ENCODE data around the gene LRP5. TPM values are rescaled to one million over a fixed set of nuclear protein-coding genes. Genes with fewer than 3 reads are reported as not detected.
"Not testable (repeated sequence)": the region's sequence is repeated elsewhere in the genome, so short reads cannot be mapped to it uniquely, and the experiment has no call there.

Gene LRP5
- total RNA-seq, 2 experiments from 2014 or later: 37.1 to 46.3 TPM

DNA sequence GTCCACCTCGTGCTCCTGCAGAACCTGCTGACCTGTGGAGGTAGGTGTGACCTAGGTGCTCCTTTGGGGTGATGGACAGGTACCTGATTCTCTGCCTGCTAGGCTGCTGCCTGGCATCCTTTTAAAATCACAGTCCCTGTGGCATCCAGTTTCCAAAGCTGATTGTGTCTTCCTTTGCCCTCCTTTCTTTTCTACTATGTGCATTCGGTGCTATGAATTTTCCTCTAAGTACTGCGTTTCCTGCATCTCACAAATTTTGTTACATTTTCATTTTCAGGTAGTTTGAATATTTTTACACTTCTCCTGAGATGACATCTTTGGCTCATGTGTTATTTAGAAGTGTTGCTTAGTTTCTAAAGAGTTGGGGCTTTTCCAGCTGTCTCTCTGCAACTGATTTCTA is 117.3 kb downstream of the LRP5 start:
- CTCF ChIA-PET: no interaction called here

DNA sequence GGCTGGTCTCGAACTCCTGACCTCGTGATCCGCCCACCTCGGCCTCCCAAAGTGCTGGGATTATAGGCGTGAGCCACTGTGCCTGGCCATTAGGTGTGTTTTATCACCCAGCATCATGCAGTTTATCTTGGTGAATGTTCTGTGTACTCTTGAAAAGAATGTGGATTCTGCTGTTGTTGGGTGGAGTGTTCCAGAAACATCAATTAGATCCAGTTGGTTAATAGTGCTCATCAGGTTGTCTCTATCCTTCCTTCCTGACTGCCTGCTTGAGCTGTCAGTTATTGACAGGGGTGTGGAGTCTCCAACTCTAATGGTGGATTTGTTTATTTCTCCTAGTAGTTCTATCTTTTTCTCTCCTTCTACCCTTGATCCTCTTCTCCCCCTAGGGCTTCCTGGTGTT is 118.0 kb downstream of the LRP5 start:
- Mint-ChIP-seq H3K27ac (no peak overlapping the region), H3K27me3 (ENCODE audit: low read depth) (no peaks in the 10 kb centered on the region), H3K36me3 (ENCODE audit: low read depth) (peaks cover 52% of the 10 kb centered on the region), H3K4me1 (ENCODE audit: low read depth) (no peaks in the 10 kb centered on the region), H3K9me3 (ENCODE audit: insufficient read depth) (peaks cover 5% of the 10 kb centered on the region), H3K4me3 (no peak overlapping the region)
- ATAC-seq: no peak
- POLR2A ChIA-PET: no interaction called here
- CTCF ChIA-PET: no interaction called here
- no peak for DNase-seq

More for the DNA sequence above, 117.3 kb downstream of the LRP5 start:
- no peaks in the 10 kb centered on the region for H3K27me3 Mint-ChIP-seq (ENCODE audit: low read depth)
- POLR2A ChIA-PET: no interaction called here
- H3K36me3 Mint-ChIP-seq (ENCODE audit: low read depth): peaks cover 57% of the 10 kb centered on the region
- DNase-seq: no peak
- H3K4me1 Mint-ChIP-seq (ENCODE audit: low read depth): no peaks in the 10 kb centered on the region
- no peak overlapping the region for H3K27ac Mint-ChIP-seq
- no peak overlapping the region for H3K4me3 Mint-ChIP-seq
- ATAC-seq: no peak
- peaks cover 5% of the 10 kb centered on the region for H3K9me3 Mint-ChIP-seq (ENCODE audit: insufficient read depth)

DNA sequence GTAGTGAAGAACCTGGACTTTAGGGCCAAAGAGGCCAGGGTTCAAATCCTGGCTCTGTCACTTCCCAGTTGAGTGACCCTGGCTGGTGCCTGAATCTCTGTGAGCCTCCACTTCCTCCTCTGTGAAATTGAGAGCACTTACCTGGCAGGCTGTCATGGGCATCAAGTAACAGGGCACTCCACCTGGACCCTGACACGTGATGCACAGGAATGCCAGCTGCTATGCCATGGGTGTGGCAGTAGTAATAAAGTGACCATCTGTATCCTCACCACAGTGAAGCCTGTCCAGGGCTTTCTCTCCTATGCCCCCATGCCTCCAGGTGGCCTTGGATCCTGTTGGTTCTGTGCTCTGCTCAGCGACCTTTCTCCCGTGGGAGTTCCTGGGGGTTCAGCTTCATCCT is 118.4 kb downstream of the LRP5 start:
- H3K4me3 Mint-ChIP-seq: no peak overlapping the region
- no peaks in the 10 kb centered on the region for H3K27me3 Mint-ChIP-seq (ENCODE audit: low read depth)
- peaks cover 5% of the 10 kb centered on the region for H3K9me3 Mint-ChIP-seq (ENCODE audit: insufficient read depth)
- peaks cover 49% of the 10 kb centered on the region for H3K36me3 Mint-ChIP-seq (ENCODE audit: low read depth)
- no peak for ATAC-seq
- CTCF ChIA-PET: no interaction called here
- POLR2A ChIA-PET: no interaction called here
- H3K4me1 Mint-ChIP-seq (ENCODE audit: low read depth): no peaks in the 10 kb centered on the region
- H3K27ac Mint-ChIP-seq: no peak overlapping the region
- no peak for DNase-seq

DNA sequence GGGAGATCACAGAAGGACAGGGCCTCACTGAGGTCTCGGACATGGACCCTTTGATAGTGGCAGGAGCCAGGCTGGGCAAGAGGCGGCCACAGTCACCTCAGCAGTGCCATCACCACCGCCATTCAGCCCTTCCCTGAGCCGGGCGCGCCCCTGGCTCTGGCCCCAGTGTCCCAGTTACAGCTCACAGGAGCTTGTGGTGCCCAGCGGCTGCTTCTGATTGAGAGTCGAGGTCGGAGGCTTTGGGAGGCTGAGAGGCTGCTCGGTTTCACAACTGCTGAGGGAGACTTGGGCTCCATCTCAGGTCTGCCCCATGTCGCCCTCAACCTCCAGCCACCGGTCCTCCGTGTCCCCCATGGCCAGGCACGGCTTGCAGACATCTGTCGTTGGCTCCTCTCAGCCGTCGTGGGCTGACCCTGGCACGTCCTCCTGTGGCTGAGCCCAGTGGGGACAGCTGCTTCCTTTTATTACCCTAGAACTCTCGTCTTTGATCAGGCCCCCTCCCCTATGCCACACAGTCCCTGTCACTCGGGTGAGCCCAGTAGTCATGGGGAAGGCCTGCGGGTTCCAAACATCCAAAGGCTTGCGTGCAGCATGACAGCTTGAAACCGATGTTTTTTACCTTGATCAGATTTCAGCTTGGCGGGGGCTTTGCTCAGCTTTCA is 119.7 kb downstream of the LRP5 start:
- peaks cover 5% of the 10 kb centered on the region for H3K9me3 Mint-ChIP-seq (ENCODE audit: insufficient read depth)
- no peaks in the 10 kb centered on the region for H3K27me3 Mint-ChIP-seq (ENCODE audit: low read depth)
- no peak for ATAC-seq
- no peak for DNase-seq
- CTCF ChIA-PET: no interaction called here
- H3K4me1 Mint-ChIP-seq (ENCODE audit: low read depth): peaks cover 5% of the 10 kb centered on the region
- no peak overlapping the region for H3K27ac Mint-ChIP-seq
- peaks cover 38% of the 10 kb centered on the region for H3K36me3 Mint-ChIP-seq (ENCODE audit: low read depth)
- H3K4me3 Mint-ChIP-seq: no peak overlapping the region
- POLR2A ChIA-PET: no interaction called here

DNA sequence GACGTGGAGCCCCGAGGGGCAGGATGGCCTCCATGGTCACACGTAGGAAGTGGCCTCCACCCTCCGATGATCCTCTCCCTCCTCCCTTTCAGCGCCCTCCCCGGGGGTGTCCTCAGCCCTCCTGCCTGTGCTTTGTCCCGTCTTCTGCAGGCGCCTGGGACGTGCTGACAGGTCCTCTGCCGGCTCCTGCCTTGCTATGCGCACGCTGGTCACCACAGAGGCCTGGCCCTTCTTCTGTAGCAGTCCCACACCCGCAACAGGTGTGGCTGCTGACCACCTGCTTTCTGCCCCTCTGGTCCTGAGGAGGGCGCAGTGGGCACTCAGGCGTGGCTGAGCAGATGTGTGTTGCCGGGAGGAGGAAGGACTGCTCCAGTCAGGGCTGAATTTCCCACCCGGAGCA is 120.5 kb downstream of the LRP5 start:
- Mint-ChIP-seq H3K27me3 (ENCODE audit: low read depth) (no peaks in the 10 kb centered on the region), H3K4me1 (ENCODE audit: low read depth) (peaks cover 10% of the 10 kb centered on the region), H3K4me3 (no peak overlapping the region), H3K36me3 (ENCODE audit: low read depth) (peaks cover 37% of the 10 kb centered on the region), H3K9me3 (ENCODE audit: insufficient read depth) (peaks cover 5% of the 10 kb centered on the region), H3K27ac (no peak overlapping the region)
- DNase-seq (no peak), ATAC-seq (no peak)
- ChIA-PET CTCF (no interaction called here), POLR2A (no interaction called here)

DNA sequence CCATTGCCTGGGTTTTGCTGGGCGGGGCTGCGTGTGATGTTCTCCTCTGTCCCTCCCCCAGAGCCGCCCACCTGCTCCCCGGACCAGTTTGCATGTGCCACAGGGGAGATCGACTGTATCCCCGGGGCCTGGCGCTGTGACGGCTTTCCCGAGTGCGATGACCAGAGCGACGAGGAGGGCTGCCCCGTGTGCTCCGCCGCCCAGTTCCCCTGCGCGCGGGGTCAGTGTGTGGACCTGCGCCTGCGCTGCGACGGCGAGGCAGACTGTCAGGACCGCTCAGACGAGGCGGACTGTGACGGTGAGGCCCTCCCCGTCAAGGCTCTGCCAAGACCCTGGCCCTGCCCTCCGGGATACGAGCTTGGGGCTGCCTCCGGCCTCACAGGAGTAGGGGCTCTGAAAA is 121.2 kb downstream of the LRP5 start:
- no peak overlapping the region for H3K4me3 Mint-ChIP-seq
- ChIA-PET POLR2A (no interaction called here), CTCF (no interaction called here)
- H3K27ac Mint-ChIP-seq: no peak overlapping the region
- ATAC-seq (no peak), DNase-seq (no peak)
- peaks cover 10% of the 10 kb centered on the region for H3K4me1 Mint-ChIP-seq (ENCODE audit: low read depth)
- H3K27me3 Mint-ChIP-seq (ENCODE audit: low read depth): no peaks in the 10 kb centered on the region
- peaks cover 5% of the 10 kb centered on the region for H3K9me3 Mint-ChIP-seq (ENCODE audit: insufficient read depth)
- H3K36me3 Mint-ChIP-seq (ENCODE audit: low read depth): peaks cover 33% of the 10 kb centered on the region

DNA sequence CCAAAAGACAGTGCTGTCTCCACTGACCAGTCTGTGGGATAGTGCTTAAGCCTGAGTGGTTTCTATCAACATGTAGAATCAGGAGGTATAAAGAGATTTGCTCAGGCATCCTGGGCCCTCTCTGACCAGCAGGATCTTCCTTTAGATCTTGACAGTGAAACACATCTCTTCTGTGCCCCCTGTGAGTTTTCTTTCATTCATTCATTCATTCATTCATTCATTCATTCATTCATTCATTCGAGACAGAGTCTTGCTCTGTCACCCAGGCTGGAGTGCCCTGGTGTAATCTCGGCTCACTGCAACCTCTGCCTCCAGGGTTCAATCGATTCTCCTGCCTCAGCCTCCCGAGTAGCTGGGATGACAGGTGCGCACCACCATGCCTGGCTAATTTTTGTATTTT is 121.8 kb downstream of the LRP5 start:
- ATAC-seq; H3K4me3 Mint-ChIP-seq; POLR2A ChIA-PET; DNase-seq; CTCF ChIA-PET; H3K27me3 Mint-ChIP-seq (ENCODE audit: low read depth); H3K9me3 Mint-ChIP-seq (ENCODE audit: insufficient read depth); H3K4me1 Mint-ChIP-seq (ENCODE audit: low read depth); H3K27ac Mint-ChIP-seq: not testable (repeated sequence)
- H3K36me3 Mint-ChIP-seq (ENCODE audit: low read depth): peaks cover 29% of the 10 kb centered on the region

DNA sequence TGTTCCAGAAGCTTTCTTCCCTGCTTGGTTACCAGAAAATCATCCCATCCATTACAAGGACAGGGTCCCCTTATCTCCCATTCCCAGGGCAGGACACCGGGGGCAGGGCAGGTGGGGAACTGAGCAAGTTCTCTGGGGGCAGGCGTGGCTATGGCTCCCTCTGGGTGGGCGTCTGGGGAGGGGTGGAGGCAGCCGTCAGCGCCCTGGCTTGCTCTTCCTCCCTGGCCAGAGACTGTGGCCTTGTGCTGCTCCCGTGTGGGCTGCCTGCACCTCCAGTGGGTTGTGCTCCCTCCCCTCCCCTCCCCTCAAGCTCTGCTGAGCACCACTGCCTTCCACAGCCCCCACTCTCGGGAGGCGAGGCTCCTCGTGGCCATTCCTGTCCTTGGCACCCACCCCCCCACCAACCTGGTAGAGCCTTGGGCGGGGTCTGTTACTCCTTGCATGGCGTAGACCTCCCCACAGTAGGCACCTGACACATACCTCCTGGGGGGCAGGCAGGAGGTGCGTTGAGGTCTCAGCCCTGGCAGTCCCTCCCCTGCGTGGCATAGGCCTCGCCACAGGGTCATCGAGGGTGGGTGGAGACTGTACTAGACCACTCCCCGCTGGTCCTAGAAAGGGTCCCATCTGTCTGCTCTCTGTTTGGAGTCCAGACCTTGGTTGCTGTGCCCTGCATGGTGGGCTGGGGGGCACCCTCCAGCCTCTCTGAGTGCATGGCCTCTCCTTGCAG is 123.9 kb downstream of the LRP5 start:
- POLR2A ChIA-PET: no interaction called here
- no peaks in the 10 kb centered on the region for H3K27me3 Mint-ChIP-seq (ENCODE audit: low read depth)

DNA sequence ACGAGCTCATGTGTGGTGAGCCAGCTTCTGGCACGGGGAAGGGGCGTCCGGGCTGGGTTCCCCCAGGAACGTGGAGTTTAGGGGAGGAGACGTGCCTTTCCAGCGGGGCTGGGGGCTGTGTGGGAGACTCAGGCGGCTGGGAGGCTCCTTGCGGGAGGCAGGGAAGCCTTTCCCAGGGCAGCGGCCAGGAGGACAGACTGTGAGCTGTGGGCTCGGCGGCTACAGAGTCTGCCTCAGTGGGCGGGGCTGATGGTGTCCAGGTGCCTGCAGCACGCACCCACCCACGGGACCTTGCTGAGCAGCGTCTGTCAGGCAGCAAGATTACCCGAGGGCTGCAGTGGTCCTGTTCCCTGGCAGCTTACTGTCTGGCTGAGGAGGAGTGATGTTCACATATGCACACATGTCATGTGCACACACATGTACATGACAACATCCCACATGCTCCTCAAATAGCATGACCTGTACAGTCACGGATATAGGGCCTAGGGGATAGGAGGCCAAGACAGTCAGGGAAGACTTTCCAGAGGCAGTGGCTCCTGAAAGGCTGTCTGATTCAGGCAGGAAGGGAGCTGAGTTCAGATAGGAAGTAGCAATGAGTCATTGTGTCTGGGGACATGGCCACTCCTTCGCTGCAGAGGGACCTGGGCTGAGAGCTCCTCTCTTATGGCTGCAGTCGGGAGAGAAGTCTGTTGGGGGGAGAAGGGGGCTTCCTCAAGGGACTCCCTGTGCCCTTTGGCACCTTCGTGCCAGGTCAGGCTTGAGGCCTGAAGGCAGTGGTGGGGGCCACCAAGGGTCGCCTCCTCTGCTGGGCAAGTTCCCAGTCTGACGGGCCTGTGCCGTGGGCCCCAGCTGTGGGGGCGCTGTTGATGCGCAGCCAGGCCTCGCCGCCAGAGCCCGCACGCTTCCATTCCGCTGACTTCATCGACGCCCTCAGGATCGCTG is 124.9 kb downstream of the LRP5 start:
- Mint-ChIP-seq H3K36me3 (ENCODE audit: low read depth) (peaks cover 13% of the 10 kb centered on the region), H3K4me1 (ENCODE audit: low read depth) (peaks cover 14% of the 10 kb centered on the region), H3K27me3 (ENCODE audit: low read depth) (no peaks in the 10 kb centered on the region), H3K4me3 (no peak overlapping the region), H3K9me3 (ENCODE audit: insufficient read depth) (no peaks in the 10 kb centered on the region), H3K27ac (peak overlapping the region; percentile 52)
- ChIA-PET POLR2A (no interaction called here), CTCF (no interaction called here)
- DNase-seq (no peak), ATAC-seq (peak; percentile 24)

More for the DNA sequence above, 123.9 kb downstream of the LRP5 start:
- ATAC-seq (no peak), DNase-seq (no peak)
- H3K4me3 Mint-ChIP-seq: no peak overlapping the region
- H3K36me3 Mint-ChIP-seq (ENCODE audit: low read depth): peaks cover 12% of the 10 kb centered on the region
- no peak overlapping the region for H3K27ac Mint-ChIP-seq
- peaks cover 10% of the 10 kb centered on the region for H3K4me1 Mint-ChIP-seq (ENCODE audit: low read depth)
- no peaks in the 10 kb centered on the region for H3K9me3 Mint-ChIP-seq (ENCODE audit: insufficient read depth)
- CTCF ChIA-PET: no interaction called here

DNA sequence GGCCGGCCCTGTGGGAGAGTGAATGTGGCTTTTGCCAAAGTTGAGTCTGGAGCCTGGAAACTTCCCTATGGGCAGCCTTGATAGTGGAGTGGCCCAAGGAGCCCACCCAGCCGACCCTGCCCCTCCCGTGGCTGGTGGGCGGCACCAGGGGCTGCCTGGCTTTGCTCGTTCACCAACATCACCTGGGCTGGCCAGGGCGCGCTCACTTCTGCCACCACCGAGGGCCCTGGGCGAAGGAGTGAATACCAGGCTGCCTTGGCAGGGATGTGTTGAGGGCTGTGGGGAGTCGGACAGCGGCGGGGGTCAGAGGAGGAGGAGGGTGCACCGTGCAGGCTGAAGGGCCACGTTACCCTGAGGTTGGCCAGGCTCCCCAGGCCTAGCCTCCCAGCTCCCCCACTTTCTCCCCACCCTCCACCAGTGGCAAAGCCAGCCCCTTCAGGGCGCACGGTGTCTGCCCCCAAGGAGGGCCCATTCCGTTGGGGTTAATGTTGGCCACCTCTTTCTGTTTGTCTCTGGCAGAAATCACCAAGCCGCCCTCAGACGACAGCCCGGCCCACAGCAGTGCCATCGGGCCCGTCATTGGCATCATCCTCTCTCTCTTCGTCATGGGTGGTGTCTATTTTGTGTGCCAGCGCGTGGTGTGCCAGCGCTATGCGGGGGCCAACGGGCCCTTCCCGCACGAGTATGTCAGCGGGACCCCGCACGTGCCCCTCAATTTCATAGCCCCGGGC is 125.7 kb downstream of the LRP5 start:
- ATAC-seq: no peak

DNA sequence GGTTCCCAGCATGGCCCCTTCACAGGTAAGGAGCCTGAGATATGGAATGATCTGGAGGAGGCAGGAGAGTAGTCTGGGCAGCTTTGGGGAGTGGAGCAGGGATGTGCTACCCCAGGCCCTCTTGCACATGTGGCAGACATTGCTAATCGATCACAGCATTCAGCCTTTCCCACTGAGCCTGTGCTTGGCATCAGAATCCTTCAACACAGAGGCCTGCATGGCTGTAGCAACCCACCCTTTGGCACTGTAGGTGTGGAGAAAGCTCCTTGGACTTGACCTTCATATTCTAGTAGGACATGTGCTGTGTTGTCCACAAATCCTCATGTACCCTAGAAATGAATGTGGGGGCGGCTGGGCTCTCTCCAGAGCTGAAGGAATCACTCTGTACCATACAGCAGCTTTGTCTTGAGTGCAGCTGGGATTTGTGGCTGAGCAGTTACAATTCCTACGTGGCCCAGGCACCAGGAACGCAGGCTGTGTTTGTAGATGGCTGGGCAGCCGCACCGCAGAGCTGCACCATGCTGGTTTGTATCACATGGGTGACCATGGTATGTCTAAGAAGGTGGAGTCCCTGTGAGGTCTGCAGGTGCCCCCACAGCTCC is 126.4 kb downstream of the LRP5 start:
- no peak for DNase-seq
- H3K4me3 Mint-ChIP-seq: no peak overlapping the region
- H3K36me3 Mint-ChIP-seq (ENCODE audit: low read depth): peaks cover 13% of the 10 kb centered on the region
- CTCF ChIA-PET: no interaction called here
- H3K27ac Mint-ChIP-seq: peak overlapping the region; percentile 49
- H3K4me1 Mint-ChIP-seq (ENCODE audit: low read depth): peaks cover 14% of the 10 kb centered on the region
- H3K27me3 Mint-ChIP-seq (ENCODE audit: low read depth): no peaks in the 10 kb centered on the region
- H3K9me3 Mint-ChIP-seq (ENCODE audit: insufficient read depth): no peaks in the 10 kb centered on the region
- no peak for ATAC-seq
- POLR2A ChIA-PET: no interaction called here

More for the DNA sequence above, 125.7 kb downstream of the LRP5 start:
- Mint-ChIP-seq H3K9me3 (ENCODE audit: insufficient read depth) (no peaks in the 10 kb centered on the region), H3K4me3 (no peak overlapping the region), H3K27ac (peak overlapping the region; percentile 49), H3K27me3 (ENCODE audit: low read depth) (no peaks in the 10 kb centered on the region), H3K4me1 (ENCODE audit: low read depth) (peaks cover 14% of the 10 kb centered on the region), H3K36me3 (ENCODE audit: low read depth) (peaks cover 13% of the 10 kb centered on the region)
- CTCF ChIA-PET: no interaction called here
- POLR2A ChIA-PET: no interaction called here
- no peak for DNase-seq
